IMR-90 (cell line): Measurements from ENCODE around the gene NME7. TPM values are rescaled to one million over a fixed set of nuclear protein-coding genes. Genes with fewer than 3 reads are reported as not detected.

Source experiments
- ATAC-seq: fragments of 200-7000 bp; cut with Tn5 transposase; 2 replicates; pipeline ENCODE4 v1.9.1; 2020; ENCODE audit warnings: low read depth, mild to moderate bottlenecking, moderate library complexity
- BruUV-seq: library from RNA; stranded (reverse); fragments of 400-500 nt; replicated peaks from 2 replicates; lab custom pipeline; 2021; lab: Mats Ljungman, UMichigan
- CTCF ChIA-PET: fragments of 300-600 bp; formaldehyde crosslinking; extraction: SDS; loops from one replicate; lab custom pipeline; 2021; ENCODE audit warnings: antibody characterized with exemption; lab: Yijun Ruan, JAX
- POLR2A ChIA-PET: fragments of 300-600 bp; sonication (Branson Sonifier 250); formaldehyde crosslinking; loops from one replicate; lab custom pipeline; 2022; ENCODE audit warnings: antibody characterized with exemption; ENCODE audit not compliant: unreplicated experiment; lab: Charles Lee
- DNase-seq: peaks from one replicate; pipeline ENCODE4 v3.0.0; 2013
- H2AFZ ChIP-seq: replicated peaks from 2 replicates; pipeline ENCODE3; 2013; ENCODE audit warnings: low read length, mild to moderate bottlenecking; ENCODE audit not compliant: poor library complexity
- H2AK5ac ChIP-seq: 2 replicates; pipeline ENCODE4 v1.6.1; 2013; ENCODE audit warnings: low read depth, low read length, inconsistent platforms
- H2AK9ac ChIP-seq: replicated peaks from 2 replicates; pipeline ENCODE3; 2013; ENCODE audit warnings: mild to moderate bottlenecking, low read depth, low read length, moderate library complexity; ENCODE audit not compliant: poor library complexity
- H2BK120ac ChIP-seq: 2 replicates; pipeline ENCODE4 v1.6.1; 2013; ENCODE audit warnings: low read depth, low read length, inconsistent platforms
- H2BK15ac ChIP-seq: 3 replicates; pipeline ENCODE4 v1.6.1; 2013; ENCODE audit warnings: low read depth, low read length, inconsistent platforms
- H2BK20ac ChIP-seq: 2 replicates; pipeline ENCODE4 v1.6.1; 2013; ENCODE audit warnings: low read depth, mild to moderate bottlenecking, inconsistent platforms, low read length, moderate library complexity
- H2BK5ac ChIP-seq: 2 replicates; pipeline ENCODE4 v1.6.1; 2013; ENCODE audit warnings: mild to moderate bottlenecking, low read depth, low read length, inconsistent platforms; ENCODE audit not compliant: poor library complexity, severe bottlenecking
- H3K14ac ChIP-seq: replicated peaks from 2 replicates; pipeline ENCODE4 v1.6.1; 2013; ENCODE audit warnings: low read depth, low read length, inconsistent platforms
- H3K18ac ChIP-seq: 2 replicates; pipeline ENCODE4 v1.6.1; 2013; ENCODE audit warnings: low read depth, low read length, control low read depth
- H3K23ac ChIP-seq: 2 replicates; pipeline ENCODE4 v1.6.1; 2013; ENCODE audit warnings: low read depth, low read length, inconsistent platforms
- H3K27ac ChIP-seq: 2 replicates; pipeline ENCODE4 v1.5.1; 2013; ENCODE audit warnings: mild to moderate bottlenecking, control low read depth, low read length; ENCODE audit not compliant: insufficient read depth
- H3K27me3 ChIP-seq: 2 replicates; pipeline ENCODE4 v1.6.1; 2013; ENCODE audit warnings: low read length; ENCODE audit not compliant: control insufficient read depth, insufficient read depth
- H3K36me3 ChIP-seq: 2 replicates; pipeline ENCODE4 v1.6.1; 2013; ENCODE audit warnings: low read length, mixed read lengths; ENCODE audit not compliant: control insufficient read depth, insufficient read depth
- H3K4ac ChIP-seq: 2 replicates; pipeline ENCODE4 v1.6.1; 2013; ENCODE audit warnings: low read depth, low read length, inconsistent platforms
- H3K4me1 ChIP-seq: 2 replicates; pipeline ENCODE4 v1.6.1; 2013; ENCODE audit warnings: low read length, mixed read lengths; ENCODE audit not compliant: control insufficient read depth, insufficient read depth
- H3K4me2 ChIP-seq: 2 replicates; pipeline ENCODE4 v1.6.1; 2013; ENCODE audit warnings: low read depth, mild to moderate bottlenecking, control low read depth, low read length, moderate library complexity
- H3K4me3 ChIP-seq: 2 replicates; pipeline ENCODE4 v1.5.1; 2013; ENCODE audit warnings: low read depth, mild to moderate bottlenecking, control low read depth, low read length, moderate library complexity; ENCODE audit not compliant: insufficient read depth
- H3K56ac ChIP-seq: 2 replicates; pipeline ENCODE4 v1.6.1; 2013; ENCODE audit warnings: low read length, inconsistent platforms; ENCODE audit not compliant: insufficient read depth; ENCODE audit errors: extremely low read depth
- H3K79me1 ChIP-seq, 2 experiments: 2 replicates each; pipeline ENCODE4 v1.6.1; 2013; ENCODE audit warnings: low read length in 2 of 2, inconsistent platforms in 1 of 2, low read depth in 1 of 2
- H3K9ac ChIP-seq: 2 replicates; pipeline ENCODE4 v1.6.1; 2013; ENCODE audit warnings: low read depth, low read length, control low read depth
- H3K9me1 ChIP-seq: 2 replicates; pipeline ENCODE4 v1.6.1; 2013; ENCODE audit warnings: low read length, inconsistent platforms; ENCODE audit not compliant: insufficient read depth
- H3K9me3 ChIP-seq: 2 replicates; pipeline ENCODE4 v1.6.1; 2013; ENCODE audit warnings: low read length; ENCODE audit not compliant: control insufficient read depth, insufficient read depth
- H4K20me1 ChIP-seq: 2 replicates; pipeline ENCODE4 v1.6.1; 2013; ENCODE audit warnings: low read length, inconsistent platforms; ENCODE audit not compliant: insufficient read depth
- H4K5ac ChIP-seq: 2 replicates; pipeline ENCODE4 v1.6.1; 2013; ENCODE audit warnings: mild to moderate bottlenecking, low read depth, low read length, control low read depth
- H4K8ac ChIP-seq, 2 experiments: 2 replicates each; pipeline ENCODE4 v1.6.1; 2013; ENCODE audit warnings: low read depth in 2 of 2, low read length in 2 of 2, control low read depth in 1 of 2, inconsistent platforms in 1 of 2
- H4K91ac ChIP-seq: 2 replicates; pipeline ENCODE4 v1.6.1; 2013; ENCODE audit warnings: low read depth, low read length, inconsistent platforms; ENCODE audit not compliant: insufficient read depth
- BHLHE40 ChIP-seq: fragments of 150-350 bp; IDR thresholded peaks from 2 replicates; pipeline ENCODE4 v1.6.1; 2016; ENCODE audit warnings: mild to moderate bottlenecking, low read depth, low read length
- CEBPB ChIP-seq: IDR thresholded peaks from 2 replicates; pipeline ENCODE4 v1.6.1; 2012; ENCODE audit warnings: low read depth, low read length, improper control_type of control experiment
- CHD1 ChIP-seq: IDR thresholded peaks from 2 replicates; pipeline ENCODE4 v1.6.1; 2012; ENCODE audit warnings: low read depth, low read length, improper control_type of control experiment
- ELK1 ChIP-seq: fragments of 150-350 bp; IDR thresholded peaks from 2 replicates; pipeline ENCODE4 v1.6.1; 2016; ENCODE audit warnings: low read depth, mild to moderate bottlenecking, low read length, moderate library complexity, borderline replicate concordance
- FOS ChIP-seq: fragments of 150-350 bp; IDR thresholded peaks from 2 replicates; pipeline ENCODE4 v1.6.1; 2016; ENCODE audit warnings: low read depth, low read length
- MAFK ChIP-seq: IDR thresholded peaks from 2 replicates; pipeline ENCODE4 v1.6.1; 2012; ENCODE audit warnings: low read depth, low read length, improper control_type of control experiment
- MAZ ChIP-seq: IDR thresholded peaks from 2 replicates; pipeline ENCODE4 v1.6.1; 2012; ENCODE audit warnings: low read depth, mild to moderate bottlenecking, low read length, improper control_type of control experiment, moderate library complexity, borderline replicate concordance
- MXI1 ChIP-seq: IDR thresholded peaks from 2 replicates; pipeline ENCODE4 v1.6.1; 2012; ENCODE audit warnings: low read depth, mild to moderate bottlenecking, low read length, moderate library complexity, borderline replicate concordance
- NFE2L2 ChIP-seq: fragments of 150-350 bp; IDR thresholded peaks from 2 replicates; pipeline ENCODE4 v1.6.1; 2016; ENCODE audit warnings: low read depth, mild to moderate bottlenecking, low read length
- POLR2A ChIP-seq: IDR thresholded peaks from 2 replicates; pipeline ENCODE4 v1.6.1; 2012; ENCODE audit warnings: mild to moderate bottlenecking, low read depth, low read length
- RAD21 ChIP-seq: IDR thresholded peaks from 2 replicates; pipeline ENCODE4 v1.6.1; 2012; ENCODE audit warnings: low read length, improper control_type of control experiment
- RCOR1 ChIP-seq: IDR thresholded peaks from 2 replicates; pipeline ENCODE4 v1.6.1; 2012; ENCODE audit warnings: mild to moderate bottlenecking, low read length, improper control_type of control experiment; ENCODE audit not compliant: insufficient replicate concordance
- RFX5 ChIP-seq: IDR thresholded peaks from 2 replicates; pipeline ENCODE4 v1.8.0; 2012; ENCODE audit warnings: low read depth, mild to moderate bottlenecking, low read length, moderate library complexity
- SMC3 ChIP-seq: fragments of 150-350 bp; IDR thresholded peaks from 2 replicates; pipeline ENCODE4 v1.6.1; 2016; ENCODE audit warnings: low read depth, mild to moderate bottlenecking, antibody characterized with exemption, low read length, moderate library complexity
- USF2 ChIP-seq: fragments of 150-350 bp; IDR thresholded peaks from 2 replicates; pipeline ENCODE4 v1.6.1; 2017; ENCODE audit warnings: mild to moderate bottlenecking, antibody characterized with exemption, low read length, low read depth
- WGBS, 2 experiments: methylation state at CpG; one replicate each; pipeline versions ENCODE4 v1.1.5 to v1.1.7; 2013; ENCODE audit warnings: missing lambda C conversion rate in 2 of 2; ENCODE audit not compliant: insufficient read length in 1 of 2; ENCODE audit errors: extremely low coverage in 2 of 2; 5-methylcytosine and 5-hydroxymethylcytosine counted together
- dilution Hi-C: fragments of 300-500 bp; cut with HindIII; formaldehyde crosslinking; loops from one replicate; pipeline ENCODE4 v1.14.3; 2018; ENCODE audit warnings: low sequenced_read_pairs; ENCODE audit not compliant: unreplicated experiment
- in situ Hi-C: fragments of 300-500 bp; cut with MboI; formaldehyde crosslinking; loops from 3 replicates; pipeline ENCODE4 v1.14.3; 2019; ENCODE audit warnings: low sequenced_read_pairs, inconsistent platforms, mixed read lengths
- intact Hi-C: fragments of 100-400 bp; cut with micrococcal nuclease; formaldehyde crosslinking; loops from 2 replicates; pipeline ENCODE4 v1.10.0; 2022
- polyA plus RNA-seq, 3 experiments: library from polyadenylated mRNA; depleted of rRNA; stranded (reverse); fragments of >200 nt; gene quantifications; 2 replicates each; pipeline ENCODE4 v1.2.3, GENCODE V29; 2012; ENCODE audit warnings: low replicate concordance in 1 of 3
- total RNA-seq: library from RNA; depleted of rRNA; stranded (reverse); fragments of >200 nt; gene quantifications from 2 replicates; pipeline ENCODE4 v1.2.3, GENCODE V29; 2012

The NME7 gene
- total and polyA plus RNA-seq, 2 of the 4 experiments (the other 2 are of a cell fraction): 18.3 to 22.4 TPM

GRCh38 chr1:169121146-169121923 lies 246.3 kb downstream of the NME7 start:
- Histone ChIP-seq H4K91ac (no peak overlapping the region), H3K4me1 (peaks cover 19% of the 10 kb centered on the region), H3K14ac (no peak overlapping the region; the same call in 1 of the 2 replicates), H4K20me1 (no peaks in the 10 kb centered on the region), H3K4ac (peak overlapping the region; percentile 36), H3K36me3 (no peaks in the 10 kb centered on the region; the same call in 1 of the 2 replicates), H3K18ac (no peak overlapping the region), H4K5ac (no peak overlapping the region), H3K56ac (no peak overlapping the region; the same call in 1 of the 2 replicates), H3K4me2 (no peak overlapping the region), H3K23ac (no peak overlapping the region), H2AFZ (no peak overlapping the region), H2AK5ac (0 out of 2 replicates have a peak overlapping the region, but pooled peaks have one; percentile 45), H2AK9ac (no peak overlapping the region), H3K4me3 (no peak overlapping the region), H3K27me3 (no peaks in the 10 kb centered on the region), H3K9ac (no peak overlapping the region), H3K27ac (no peak overlapping the region), H2BK120ac (0 out of 2 replicates have a peak overlapping the region, but pooled peaks have one; percentile 6), H2BK15ac (peak overlapping the region; percentile 62; the same call in 2 of the 3 replicates), H3K9me3 (no peaks in the 10 kb centered on the region), H3K9me1 (peaks cover 23% of the 10 kb centered on the region), H3K79me1 (peaks cover 12 to 59% of the 10 kb centered on the region in 2 experiments), H4K8ac (no peak overlapping the region; a peak in 1 of 4 replicates), H2BK20ac (peak overlapping the region; percentile 3; the same call in 1 of the 2 replicates), H2BK5ac (no peak overlapping the region)
- no peak for ATAC-seq
- in situ Hi-C loops: loop anchor here (25.0 kb wide), 2 partner anchors 984 to 1591 kb away; partner anchors contain the start of gene GPR161
- peak; percentile 15 for DNase-seq
- 47% methylated on average over 3 of the region's 6 CpGs; no CpG with 5 or more reads in 1 of the 2 experiments for WGBS, 2 experiments
- dilution Hi-C loops: no loop called here
- no TSS peak for BruUV-seq
- ChIA-PET POLR2A (no interaction called here), CTCF (interaction anchor here (0.7 to 1.8 kb wide), 2 partner anchors 12 to 227 kb away, joined by 4 to 7 read pairs; no protein-coding TSS in a partner anchor)
- TF ChIP-seq CEBPB (no peak), CHD1 (no peak), BHLHE40 (no peak), POLR2A (no peak), MAZ (no peak), USF2 (no peak), MXI1 (no peak), RCOR1 (no peak), SMC3 (no peak), RFX5 (no peak), RAD21 (no peak), ELK1 (no peak), NFE2L2 (no peak), MAFK (no peak), FOS (no peak)
- intact Hi-C loops: no loop called here
